ENCODE measurements around the gene STXBP6. TPM values are rescaled to one million over a fixed set of nuclear protein-coding genes. Genes with fewer than 3 reads are reported as not detected.
A peak's percentile ranks its signal among the peaks of the same experiment; 100 is the strongest.

Gene STXBP6
- total RNA-seq, 2 donors from 2014 or later: not detected

- H3K9me3 Mint-ChIP-seq: no peaks in the 10 kb centered on the region
- no peak overlapping the region for H3K27ac Mint-ChIP-seq
- H3K27me3 Mint-ChIP-seq: peaks cover 23 to 32% of the 10 kb centered on the region in 2 donors
- H3K36me3 Mint-ChIP-seq: no peaks in the 10 kb centered on the region
- no peak for DNase-seq (ENCODE audit: low spot score)
- no peaks in the 10 kb centered on the region for H3K4me1 Mint-ChIP-seq (ENCODE audit: low read depth in 2 of 2)
- ATAC-seq: no peak
- no peak overlapping the region for H3K4me3 Mint-ChIP-seq
Measured at GRCh38 chr14:25074099-25074685, 24.2 kb upstream of the STXBP6 start.

- H3K4me3 Mint-ChIP-seq: no peak overlapping the region
- no peaks in the 10 kb centered on the region for H3K4me1 Mint-ChIP-seq (ENCODE audit: low read depth in 2 of 2)
- ATAC-seq (no peak), DNase-seq (ENCODE audit: low spot score) (no peak)
- no peaks in the 10 kb centered on the region for H3K36me3 Mint-ChIP-seq
- H3K27ac Mint-ChIP-seq: no peak overlapping the region
- no peaks in the 10 kb centered on the region for H3K9me3 Mint-ChIP-seq
- H3K27me3 Mint-ChIP-seq: peaks cover 17 to 30% of the 10 kb centered on the region in 2 donors
Measured at GRCh38 chr14:25069879-25070278, 19.9 kb upstream of the STXBP6 start.

DNA sequence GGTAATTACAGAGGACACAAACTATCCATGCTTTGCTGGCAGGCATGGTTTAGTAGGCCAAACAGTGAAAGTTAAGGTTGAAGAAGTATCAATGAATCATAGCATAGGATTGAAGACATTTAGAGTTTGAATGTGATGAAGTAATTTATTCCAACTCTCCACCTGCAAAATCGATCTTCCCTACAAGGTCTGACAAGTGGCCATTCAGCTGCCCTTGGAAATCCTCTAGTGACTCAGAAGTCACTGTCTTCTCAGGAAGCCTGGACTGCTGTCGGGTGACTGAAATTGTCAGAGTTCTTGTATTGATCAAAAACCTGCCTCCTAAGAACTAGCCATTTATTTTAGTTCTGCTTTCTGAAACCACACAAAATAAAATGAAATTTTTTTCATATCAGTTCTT lies 17.7 kb upstream of the STXBP6 start:
- Mint-ChIP-seq H3K36me3 (no peaks in the 10 kb centered on the region), H3K9me3 (no peaks in the 10 kb centered on the region), H3K27ac (no peak overlapping the region), H3K4me1 (ENCODE audit: low read depth in 2 of 2) (no peaks in the 10 kb centered on the region), H3K4me3 (no peak overlapping the region), H3K27me3 (peaks cover 18 to 38% of the 10 kb centered on the region in 2 donors)
- no peak for DNase-seq (ENCODE audit: low spot score)
- ATAC-seq: no peak

- H3K9me3 Mint-ChIP-seq: no peaks in the 10 kb centered on the region
- no peak overlapping the region for H3K4me3 Mint-ChIP-seq
- peaks cover 19 to 60% of the 10 kb centered on the region in 2 donors for H3K27me3 Mint-ChIP-seq
- H3K27ac Mint-ChIP-seq: no peak overlapping the region
- H3K36me3 Mint-ChIP-seq: no peaks in the 10 kb centered on the region
- no peaks in the 10 kb centered on the region for H3K4me1 Mint-ChIP-seq (ENCODE audit: low read depth in 2 of 2)
- DNase-seq (ENCODE audit: low spot score) (no peak), ATAC-seq (no peak)
Measured at GRCh38 chr14:25062022-25062321, 12.0 kb upstream of the STXBP6 start.

- Mint-ChIP-seq H3K9me3 (no peaks in the 10 kb centered on the region), H3K36me3 (no peaks in the 10 kb centered on the region), H3K4me3 (no peak overlapping the region), H3K27me3 (peaks cover 36 to 81% of the 10 kb centered on the region in 2 donors), H3K27ac (no peak overlapping the region), H3K4me1 (ENCODE audit: low read depth in 2 of 2) (no peaks in the 10 kb centered on the region)
- ATAC-seq (no peak), DNase-seq (ENCODE audit: low spot score) (no peak)
Measured at GRCh38 chr14:25056688-25057078, 6.7 kb upstream of the STXBP6 start.

GRCh38 chr14:25055992-25056687 lies 6.2 kb upstream of the STXBP6 start:
- Mint-ChIP-seq H3K27ac (no peak overlapping the region), H3K36me3 (no peaks in the 10 kb centered on the region), H3K9me3 (no peaks in the 10 kb centered on the region), H3K4me1 (ENCODE audit: low read depth in 2 of 2) (no peaks in the 10 kb centered on the region), H3K4me3 (no peak overlapping the region), H3K27me3 (peaks cover 36 to 81% of the 10 kb centered on the region in 2 donors)
- DNase-seq (ENCODE audit: low spot score): no peak
- no peak for ATAC-seq

DNA sequence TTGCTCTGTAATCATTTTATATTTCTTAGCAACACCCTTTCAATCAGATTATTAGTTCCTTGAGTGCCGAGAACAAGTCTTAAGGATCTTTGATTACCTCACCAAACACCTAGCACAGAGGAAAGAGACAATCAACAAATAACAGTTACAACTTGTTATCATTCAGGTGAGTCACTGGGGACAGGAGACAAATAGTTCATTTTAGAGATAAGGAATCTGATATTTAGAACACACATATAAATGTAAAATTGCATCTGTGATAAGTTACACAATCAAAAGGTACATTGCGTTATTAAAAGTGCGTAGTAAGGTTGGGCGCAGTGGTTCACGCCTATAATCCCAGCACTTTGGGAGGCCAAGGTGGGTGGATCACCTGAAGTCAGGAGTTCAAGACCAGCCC lies 5.1 kb upstream of the STXBP6 start:
- Mint-ChIP-seq H3K4me3 (no peak overlapping the region), H3K27me3 (peaks cover 41 to 84% of the 10 kb centered on the region in 2 donors), H3K9me3 (no peaks in the 10 kb centered on the region), H3K36me3 (no peaks in the 10 kb centered on the region), H3K27ac (no peak overlapping the region), H3K4me1 (ENCODE audit: low read depth in 2 of 2) (peaks cover 4 to 6% of the 10 kb centered on the region in 2 donors)
- ATAC-seq (no peak), DNase-seq (ENCODE audit: low spot score) (no peak)

- no peaks in the 10 kb centered on the region for H3K9me3 Mint-ChIP-seq
- H3K4me3 Mint-ChIP-seq: no peak overlapping the region
- no peak overlapping the region for H3K27ac Mint-ChIP-seq
- ATAC-seq: no peak
- H3K36me3 Mint-ChIP-seq: no peaks in the 10 kb centered on the region
- DNase-seq (ENCODE audit: low spot score): no peak
- H3K27me3 Mint-ChIP-seq: peaks cover 42 to 81% of the 10 kb centered on the region in 2 donors
- peaks cover 8 to 12% of the 10 kb centered on the region in 2 donors for H3K4me1 Mint-ChIP-seq (ENCODE audit: low read depth in 2 of 2)
Measured at GRCh38 chr14:25053585-25053984, 3.6 kb upstream of the STXBP6 start.

DNA sequence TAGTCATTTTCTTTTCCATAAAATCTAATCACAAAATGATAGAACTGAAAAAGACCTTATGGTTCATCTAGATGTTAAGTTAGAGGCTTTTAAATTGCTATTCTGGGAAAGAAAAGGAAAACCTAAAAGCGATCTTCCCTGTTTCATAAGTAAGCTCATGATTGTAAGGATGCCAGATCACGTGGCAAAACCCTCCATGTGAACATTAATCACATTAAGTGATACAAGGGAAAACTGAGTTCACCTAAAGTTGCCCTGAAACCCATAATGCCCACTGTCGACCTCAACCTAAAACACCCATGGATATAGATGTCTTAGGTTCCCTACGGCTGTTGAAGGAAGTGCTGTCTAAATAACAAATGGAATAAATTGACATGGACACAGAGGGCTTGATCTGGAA lies 3.0 kb upstream of the STXBP6 start:
- peaks cover 49 to 82% of the 10 kb centered on the region in 2 donors for H3K27me3 Mint-ChIP-seq
- no peak overlapping the region for H3K27ac Mint-ChIP-seq
- no peak for ATAC-seq
- H3K4me3 Mint-ChIP-seq: no peak overlapping the region
- no peaks in the 10 kb centered on the region for H3K36me3 Mint-ChIP-seq
- H3K9me3 Mint-ChIP-seq: no peaks in the 10 kb centered on the region
- no peak for DNase-seq (ENCODE audit: low spot score)
- peaks cover 12% of the 10 kb centered on the region in 2 donors for H3K4me1 Mint-ChIP-seq (ENCODE audit: low read depth in 2 of 2)

- Mint-ChIP-seq H3K27me3 (peaks cover 50 to 85% of the 10 kb centered on the region in 2 donors), H3K27ac (no peak overlapping the region), H3K36me3 (no peaks in the 10 kb centered on the region), H3K9me3 (no peaks in the 10 kb centered on the region), H3K4me3 (no peak overlapping the region), H3K4me1 (ENCODE audit: low read depth in 2 of 2) (peaks cover 12% of the 10 kb centered on the region in 2 donors)
- DNase-seq (ENCODE audit: low spot score) (no peak), ATAC-seq (no peak)
Measured at GRCh38 chr14:25052385-25052784, 2.4 kb upstream of the STXBP6 start.

GRCh38 chr14:25050269-25051150 lies 563 bp upstream of the STXBP6 start:
- Mint-ChIP-seq H3K27me3 (peaks cover 52 to 78% of the 10 kb centered on the region in 2 donors), H3K27ac (no peak overlapping the region), H3K4me3 (peak overlapping the region; percentile 78), H3K4me1 (ENCODE audit: low read depth in 2 of 2) (peaks cover 12% of the 10 kb centered on the region in 2 donors), H3K36me3 (no peaks in the 10 kb centered on the region), H3K9me3 (no peaks in the 10 kb centered on the region)
- ATAC-seq (no peak), DNase-seq (ENCODE audit: low spot score) (no peak)

DNA sequence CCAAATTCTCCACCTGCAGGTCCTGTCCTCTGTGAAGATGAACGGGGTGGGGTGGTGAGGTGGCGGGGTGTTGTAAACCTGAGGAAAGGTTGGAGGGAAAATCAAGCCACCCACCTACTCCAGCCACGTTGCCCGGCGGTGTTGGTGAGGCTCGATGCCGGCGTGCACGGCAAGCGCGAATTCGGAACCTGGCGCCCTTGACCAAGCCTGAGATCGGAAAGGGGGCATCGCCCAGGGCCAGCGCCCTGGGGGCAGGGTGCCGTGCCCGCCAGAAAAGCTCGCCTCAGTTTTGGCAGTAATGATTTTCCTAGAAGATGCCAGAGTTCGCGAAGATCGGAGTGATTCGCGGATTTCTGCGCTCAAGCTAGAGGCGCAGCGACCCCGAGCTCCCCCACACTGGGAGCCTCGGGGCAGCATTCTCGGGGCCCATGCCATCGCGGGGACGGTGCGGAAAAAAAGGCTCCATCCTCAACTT lies 817 bp downstream of the STXBP6 start:
- no peak for ATAC-seq
- no peak for DNase-seq (ENCODE audit: low spot score)
- Mint-ChIP-seq H3K27me3 (peaks cover 48 to 65% of the 10 kb centered on the region in 2 donors), H3K9me3 (no peaks in the 10 kb centered on the region), H3K4me1 (ENCODE audit: low read depth in 2 of 2) (peaks cover 12% of the 10 kb centered on the region in 2 donors), H3K27ac (no peak overlapping the region), H3K36me3 (no peaks in the 10 kb centered on the region), H3K4me3 (peak overlapping the region; percentile 39)

- H3K36me3 Mint-ChIP-seq: no peaks in the 10 kb centered on the region
- H3K9me3 Mint-ChIP-seq: no peaks in the 10 kb centered on the region
- ATAC-seq: no peak
- H3K4me1 Mint-ChIP-seq (ENCODE audit: low read depth in 2 of 2): peaks cover 12% of the 10 kb centered on the region in 2 donors
- no peak for DNase-seq (ENCODE audit: low spot score)
- no peak overlapping the region for H3K27ac Mint-ChIP-seq
- H3K27me3 Mint-ChIP-seq: peaks cover 49 to 63% of the 10 kb centered on the region in 2 donors
- H3K4me3 Mint-ChIP-seq: peak overlapping the region; percentile 39
Measured at GRCh38 chr14:25048170-25049016, 1.6 kb downstream of the STXBP6 start.
